Amniotic epithelial cell (primary cell): ENCODE measurements around the gene MYO1E.
A peak's percentile ranks its signal among the peaks of the same experiment; 100 is the strongest.

Experiments
- DNase-seq: peaks from one replicate; pipeline ENCODE4 v3.0.0-alpha.2; 2010; ENCODE audit warnings: low read depth

The MYO1E gene

GRCh38 chr15:59291213-59291549 is 81.5 kb downstream of the MYO1E start:
- no peak for DNase-seq

GRCh38 chr15:59290295-59291212 is 82.1 kb downstream of the MYO1E start:
- DNase-seq: no peak

GRCh38 chr15:59289574-59289973 is 83.1 kb downstream of the MYO1E start:
- no peak for DNase-seq

- DNase-seq: no peak
Observed at GRCh38 chr15:59283717-59284391, 88.8 kb downstream of the MYO1E start.

- no peak for DNase-seq
Observed at GRCh38 chr15:59282515-59283337, 89.9 kb downstream of the MYO1E start.

GRCh38 chr15:59281699-59282098 is 91.0 kb downstream of the MYO1E start:
- no peak for DNase-seq

GRCh38 chr15:59280855-59281254 is 91.8 kb downstream of the MYO1E start:
- no peak for DNase-seq

GRCh38 chr15:59280292-59280691 is 92.4 kb downstream of the MYO1E start:
- peak; percentile 62 for DNase-seq

- no peak for DNase-seq
Observed at GRCh38 chr15:59279023-59279422, 93.6 kb downstream of the MYO1E start.

GRCh38 chr15:59278120-59278519 is 94.6 kb downstream of the MYO1E start:
- DNase-seq: no peak

- peak; percentile 65 for DNase-seq
Observed at GRCh38 chr15:59276225-59277178, 96.2 kb downstream of the MYO1E start.

GRCh38 chr15:59274126-59274970 is 98.3 kb downstream of the MYO1E start:
- DNase-seq: peak; percentile 84

GRCh38 chr15:59273234-59273633 is 99.4 kb downstream of the MYO1E start:
- DNase-seq: no peak

GRCh38 chr15:59271595-59272201 is 101.0 kb downstream of the MYO1E start:
- DNase-seq: no peak

GRCh38 chr15:59268852-59269407 is 103.7 kb downstream of the MYO1E start:
- no peak for DNase-seq

GRCh38 chr15:59268168-59268851 is 104.4 kb downstream of the MYO1E start:
- peak; percentile 58 for DNase-seq

GRCh38 chr15:59266028-59266427 is 106.6 kb downstream of the MYO1E start:
- DNase-seq: no peak

GRCh38 chr15:59262316-59262715 is 110.4 kb downstream of the MYO1E start:
- no peak for DNase-seq

GRCh38 chr15:59260090-59260489 is 112.6 kb downstream of the MYO1E start:
- no peak for DNase-seq
